Ectodermal cell (in vitro differentiated cells): ENCODE data around the gene NEB.
"Not testable (repeated sequence)": the region's sequence is repeated elsewhere in the genome, so short reads cannot be mapped to it uniquely, and the experiment has no call there.

ENCODE experiments used
- H3K27ac ChIP-seq: 2 replicates; pipeline ENCODE4 v1.7.0; 2013; ENCODE audit warnings: mild to moderate bottlenecking, low read depth, low read length; ENCODE audit not compliant: insufficient read depth, poor library complexity, severe bottlenecking
- H3K27me3 ChIP-seq: 2 replicates; pipeline ENCODE4 v1.7.0; 2013; ENCODE audit warnings: mild to moderate bottlenecking, low read length; ENCODE audit not compliant: insufficient read depth, control insufficient read depth, poor library complexity, severe bottlenecking
- H3K36me3 ChIP-seq: one replicate; pipeline ENCODE4 v1.7.0; 2013; ENCODE audit warnings: low read length; ENCODE audit not compliant: control insufficient read depth, insufficient read depth
- H3K4me1 ChIP-seq: one replicate; pipeline ENCODE4 v1.7.0; 2013; ENCODE audit warnings: low read length; ENCODE audit not compliant: control insufficient read depth, insufficient read depth
- H3K4me3 ChIP-seq: 2 replicates; pipeline ENCODE4 v1.7.0; 2013; ENCODE audit warnings: low read depth, low read length, control low read depth; ENCODE audit not compliant: insufficient read depth
- H3K9me3 ChIP-seq: 2 replicates; pipeline ENCODE4 v1.7.0; 2013; ENCODE audit warnings: mild to moderate bottlenecking, low read length, moderate library complexity; ENCODE audit not compliant: control insufficient read depth
- WGBS, 2 experiments: methylation state at CpG; one replicate each; pipeline ENCODE4 v1.1.7; 2013; ENCODE audit warnings: missing lambda C conversion rate in 2 of 2; 5-methylcytosine and 5-hydroxymethylcytosine counted together

The NEB gene

DNA sequence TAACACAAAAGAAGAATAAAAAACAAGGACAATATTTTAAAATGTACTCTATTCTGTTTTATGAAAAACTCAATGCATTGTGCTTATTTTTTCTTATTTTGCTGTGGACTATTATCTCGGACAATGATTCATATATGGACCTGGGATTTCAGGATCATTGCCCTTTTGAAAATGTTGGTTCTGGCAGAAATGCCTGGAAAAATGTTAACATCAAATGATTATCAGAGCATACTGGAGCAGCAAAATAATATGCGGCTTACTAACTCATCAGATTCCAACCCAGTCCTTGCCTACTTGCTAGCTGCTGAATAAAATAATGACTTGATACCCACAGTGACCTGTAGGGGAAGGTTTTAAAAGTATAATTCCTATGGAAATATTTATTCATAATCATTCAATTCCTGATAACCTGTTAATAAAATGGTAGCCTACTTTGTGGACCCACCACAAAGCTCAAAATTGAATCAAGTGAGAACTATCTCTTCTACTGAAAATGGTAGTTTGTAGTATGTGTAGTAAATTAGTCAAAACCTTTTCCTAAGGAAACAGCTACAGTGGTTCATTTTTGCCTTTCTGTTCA is 117.4 kb downstream of the NEB start:
- Histone ChIP-seq H3K4me1 (no peaks in the 10 kb centered on the region), H3K4me3 (no peak overlapping the region), H3K36me3 (no peaks in the 10 kb centered on the region), H3K27me3 (no peaks in the 10 kb centered on the region), H3K27ac (no peak overlapping the region), H3K9me3 (no peaks in the 10 kb centered on the region)
- WGBS, 2 experiments, result 97% methylated on average over 2 of the region's 2 CpGs

DNA sequence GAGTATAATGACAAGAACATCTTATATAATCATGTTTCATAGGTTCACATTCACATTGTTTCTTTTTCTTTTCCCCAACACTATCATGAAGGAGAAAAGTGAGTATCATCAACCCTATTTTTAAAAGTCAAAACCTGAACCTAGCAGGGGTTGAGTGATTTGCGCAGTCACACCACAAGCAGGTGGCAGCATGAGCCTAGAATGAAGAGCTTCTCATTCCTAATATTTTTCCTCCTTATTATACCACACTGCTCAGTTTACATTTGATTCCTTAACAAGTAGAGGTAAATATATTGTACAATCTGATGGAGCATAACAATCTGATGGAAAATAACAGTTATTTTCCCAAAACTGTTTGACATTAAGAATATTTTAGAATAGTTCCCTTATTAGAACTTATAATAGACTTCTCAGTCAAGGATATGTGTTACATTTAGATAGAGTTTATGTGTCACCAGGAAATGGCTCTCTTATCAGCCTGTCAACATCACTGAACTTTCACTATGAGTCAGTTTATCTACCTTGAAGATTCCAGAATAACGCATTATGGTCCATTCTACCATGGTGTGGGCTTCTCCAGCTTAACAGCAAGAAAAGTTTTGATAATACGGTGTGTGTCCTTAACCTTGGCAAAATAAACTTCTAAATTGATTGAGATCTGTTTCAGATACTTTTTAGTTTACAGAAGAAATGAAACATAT is 119.5 kb downstream of the NEB start:
- Histone ChIP-seq H3K9me3 (no peaks in the 10 kb centered on the region), H3K27me3 (no peaks in the 10 kb centered on the region), H3K27ac (no peak overlapping the region), H3K36me3 (no peaks in the 10 kb centered on the region), H3K4me3 (no peak overlapping the region), H3K4me1 (no peaks in the 10 kb centered on the region)
- WGBS, 2 experiments, result 95 to 96% methylated on average over 3 of the region's 3 CpGs

- 93 to 96% methylated on average over 5 of the region's 5 CpGs for WGBS, 2 experiments
- H3K4me1 ChIP-seq, result no peaks in the 10 kb centered on the region
- no peaks in the 10 kb centered on the region for H3K36me3 ChIP-seq
- no peaks in the 10 kb centered on the region for H3K27me3 ChIP-seq
- no peaks in the 10 kb centered on the region for H3K9me3 ChIP-seq
- H3K27ac ChIP-seq, result no peak overlapping the region
- no peak overlapping the region for H3K4me3 ChIP-seq
Measured at GRCh38 chr2:151614159-151614558, 120.1 kb downstream of the NEB start.

DNA sequence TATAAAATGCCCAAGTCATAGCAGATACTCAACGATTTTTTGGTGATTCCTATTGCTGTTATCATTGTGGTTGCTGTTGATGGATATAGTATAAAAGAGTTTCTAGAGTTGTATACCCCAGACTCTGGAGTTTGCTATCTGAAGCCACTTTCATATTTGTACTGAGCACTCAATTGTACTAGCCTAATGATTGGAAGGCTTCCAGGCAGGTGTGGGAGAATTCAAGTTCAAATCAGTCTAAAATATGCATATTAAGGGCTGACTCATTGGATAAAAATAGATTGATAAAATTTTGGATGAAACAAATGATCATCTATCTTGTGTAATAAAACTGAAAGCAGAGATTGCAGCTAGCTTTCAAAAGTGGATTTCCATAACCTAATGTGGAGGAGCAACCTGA is 122.9 kb downstream of the NEB start:
- Histone ChIP-seq H3K4me3 (no peak overlapping the region), H3K9me3 (no peaks in the 10 kb centered on the region), H3K36me3 (no peaks in the 10 kb centered on the region), H3K27ac (no peak overlapping the region), H3K27me3 (no peaks in the 10 kb centered on the region), H3K4me1 (no peaks in the 10 kb centered on the region)
- WGBS, 2 experiments, result 80% methylated on average over 1 of the region's 1 CpG; no CpG with 5 or more reads in 1 of the 2 experiments

DNA sequence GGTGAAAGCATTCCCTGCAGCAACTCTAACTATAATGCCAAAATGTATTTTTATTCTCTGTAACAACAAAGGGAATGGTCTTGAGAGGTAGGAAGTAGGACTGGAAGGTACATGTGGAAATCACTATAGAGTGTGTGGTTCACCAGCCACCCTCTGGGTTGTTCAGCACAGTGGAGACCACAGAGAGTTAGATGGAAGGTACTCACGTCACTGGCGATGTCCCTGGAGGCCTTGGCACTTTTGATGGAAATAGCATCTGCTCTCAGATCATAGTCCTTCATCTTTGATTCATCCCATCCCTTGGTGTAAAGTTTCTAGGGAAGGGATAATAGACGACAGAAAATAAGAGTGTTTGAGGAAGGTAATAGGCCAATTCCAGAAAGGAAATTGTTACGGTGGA is 124.0 kb downstream of the NEB start:
- Histone ChIP-seq H3K27me3 (no peaks in the 10 kb centered on the region), H3K9me3 (no peaks in the 10 kb centered on the region), H3K36me3 (no peaks in the 10 kb centered on the region), H3K27ac (no peak overlapping the region), H3K4me3 (no peak overlapping the region), H3K4me1 (no peaks in the 10 kb centered on the region)
- WGBS, 2 experiments, result 94 to 95% methylated on average over 4 of the region's 4 CpGs

- Histone ChIP-seq H3K27me3 (no peaks in the 10 kb centered on the region), H3K4me1 (no peaks in the 10 kb centered on the region), H3K4me3 (no peak overlapping the region), H3K27ac (no peak overlapping the region), H3K36me3 (no peaks in the 10 kb centered on the region), H3K9me3 (no peaks in the 10 kb centered on the region)
- 94 to 96% methylated on average over 4 of the region's 4 CpGs for WGBS, 2 experiments
Measured at GRCh38 chr2:151609705-151610104, 124.6 kb downstream of the NEB start.

DNA sequence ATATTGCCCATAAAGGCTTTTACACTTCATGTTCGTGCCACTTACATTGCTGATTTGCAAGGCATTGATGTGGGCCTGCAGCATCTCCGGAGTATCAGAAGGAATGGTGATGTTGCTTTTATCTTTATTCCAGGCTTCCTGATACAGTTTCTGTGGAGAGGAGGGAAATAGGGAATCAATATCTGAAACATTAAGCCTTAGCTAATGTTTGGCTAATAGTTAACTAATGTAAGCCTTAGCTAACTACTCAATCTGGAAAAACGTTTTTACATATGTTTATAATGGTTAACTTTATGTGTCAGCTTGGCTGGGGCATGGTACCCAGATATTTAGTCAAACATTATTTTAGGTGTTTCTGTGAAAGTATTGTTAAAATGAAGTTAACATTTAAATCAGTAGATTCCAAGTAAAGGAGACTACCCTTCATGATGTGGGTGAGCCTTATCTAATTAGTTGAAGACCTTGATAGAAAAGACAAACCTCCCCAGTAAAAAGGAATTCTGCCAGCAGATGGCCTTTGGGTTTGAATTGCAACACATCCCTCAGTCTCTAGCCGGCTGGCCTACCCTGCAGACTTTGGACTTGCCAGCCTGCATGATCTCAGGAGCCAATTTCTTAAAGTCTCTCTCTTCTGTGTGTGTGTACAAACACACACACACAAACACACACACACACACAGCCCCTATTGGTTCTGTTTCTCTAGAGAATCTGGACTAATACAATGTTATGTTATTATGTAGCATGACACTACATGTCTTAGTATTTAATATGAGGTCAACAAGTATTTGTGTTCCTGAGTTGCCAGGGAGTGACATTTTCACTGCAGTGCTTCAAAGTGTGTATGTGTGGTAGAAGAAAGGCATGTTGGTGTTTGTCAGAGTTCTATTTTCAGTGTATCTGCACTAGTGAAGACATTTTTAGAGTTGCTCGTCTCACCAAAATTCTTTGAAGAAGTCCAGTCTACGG is 126.5 kb downstream of the NEB start:
- not testable (repeated sequence) for H3K27ac ChIP-seq, H3K9me3 ChIP-seq, H3K36me3 ChIP-seq, H3K4me3 ChIP-seq, H3K4me1 ChIP-seq, H3K27me3 ChIP-seq
- WGBS, 2 experiments, result no CpG with 5 or more reads among the region's 6 CpGs

- not testable (repeated sequence) for H3K36me3 ChIP-seq, H3K9me3 ChIP-seq, H3K27ac ChIP-seq, H3K4me3 ChIP-seq, H3K4me1 ChIP-seq, H3K27me3 ChIP-seq
- no CpG with 5 or more reads among the region's 2 CpGs for WGBS, 2 experiments
Measured at GRCh38 chr2:151603530-151603929, 130.7 kb downstream of the NEB start.

DNA sequence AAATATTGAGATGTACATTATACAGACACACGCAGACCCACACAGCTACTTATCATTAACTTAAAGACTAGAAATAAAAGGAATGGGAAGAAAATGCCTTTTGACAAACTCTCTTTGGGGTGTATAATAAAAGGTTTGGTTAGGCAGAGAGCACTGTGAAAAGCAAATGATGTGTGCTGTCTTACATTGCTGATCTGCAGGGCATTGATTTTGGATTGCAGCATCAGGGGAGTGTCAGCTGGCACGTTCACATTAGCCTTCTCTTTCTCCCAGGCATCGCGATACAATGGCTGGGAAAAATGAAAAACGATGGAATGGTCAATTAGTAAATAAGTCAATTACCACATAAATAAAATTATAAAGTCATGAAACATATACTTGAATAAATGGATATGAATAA is 131.9 kb downstream of the NEB start:
- H3K27ac ChIP-seq, H3K4me1 ChIP-seq, H3K9me3 ChIP-seq, H3K27me3 ChIP-seq, H3K36me3 ChIP-seq, H3K4me3 ChIP-seq: not testable (repeated sequence)
- WGBS, 2 experiments, result no CpG with 5 or more reads among the region's 5 CpGs

DNA sequence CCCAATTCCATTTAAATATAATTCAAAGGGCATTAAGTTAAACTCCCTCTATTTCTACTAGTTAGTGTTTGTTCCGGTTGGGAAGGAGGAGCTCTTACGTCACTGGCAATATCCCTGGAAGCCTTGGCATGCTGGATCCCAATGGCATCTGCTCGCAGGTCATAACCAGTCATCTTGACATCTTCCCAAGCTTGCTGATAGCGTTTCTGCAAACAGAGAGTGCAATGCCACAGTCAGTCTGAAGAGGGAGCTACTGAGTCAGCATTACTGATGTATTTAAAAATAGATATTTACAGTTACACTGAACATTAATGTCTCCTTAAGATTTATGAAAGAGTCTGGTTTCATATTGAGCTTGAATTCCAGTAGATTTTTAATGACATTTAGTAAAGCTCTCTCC is 132.5 kb downstream of the NEB start:
- not testable (repeated sequence) for H3K4me1 ChIP-seq, H3K27ac ChIP-seq, H3K9me3 ChIP-seq, H3K4me3 ChIP-seq, H3K27me3 ChIP-seq, H3K36me3 ChIP-seq
- WGBS, 2 experiments, result no CpG with 5 or more reads among the region's 4 CpGs
